CD4-positive, alpha-beta memory T cell (primary cell): ENCODE measurements around the gene FAM50B. TPM values are rescaled to one million over a fixed set of nuclear protein-coding genes. Genes with fewer than 3 reads are reported as not detected.

Experiments used
- CTCF ChIA-PET: fragments of 350-600 bp; sonication (Branson Sonifier 250); formaldehyde crosslinking; loops from one replicate; lab custom pipeline; 2021; ENCODE audit warnings: inconsistent platforms; ENCODE audit not compliant: partially characterized antibody; lab: Charles Lee
- POLR2A ChIA-PET: fragments of 350-600 bp; sonication (Branson Sonifier 250); formaldehyde crosslinking; loops from one replicate; lab custom pipeline; 2021; ENCODE audit not compliant: partially characterized antibody; lab: Charles Lee
- DNase-seq, 5 donors: peaks; one replicate each; pipeline versions ENCODE4 v3.0.0 to v3.0.0-alpha.2; 2020 to 2022; ENCODE audit warnings: mixed read lengths in 1 of 5
- H3K27ac ChIP-seq: one replicate; pipeline ENCODE4 v1.7.0; 2013; ENCODE audit warnings: low read depth, low read length
- H3K27me3 ChIP-seq: 2 replicates; pipeline ENCODE4 v1.7.0; 2013; ENCODE audit warnings: mild to moderate bottlenecking, low read length, moderate library complexity; ENCODE audit not compliant: insufficient read depth
- H3K36me3 ChIP-seq: 2 replicates; pipeline ENCODE4 v1.7.0; 2013; ENCODE audit warnings: mild to moderate bottlenecking, low read length, moderate library complexity; ENCODE audit not compliant: insufficient read depth
- H3K4me1 ChIP-seq: 2 replicates; pipeline ENCODE4 v1.7.0; 2013; ENCODE audit warnings: mild to moderate bottlenecking, low read length, moderate library complexity; ENCODE audit not compliant: insufficient read depth
- H3K4me3 ChIP-seq, 2 donors: one replicate each; pipeline ENCODE4 v1.7.0; 2013; ENCODE audit warnings: low read length in 2 of 2, mild to moderate bottlenecking in 1 of 2
- H3K9me3 ChIP-seq, 2 donors: one replicate each; pipeline ENCODE4 v1.7.0; 2013; ENCODE audit warnings: low read length in 2 of 2, control low read depth in 1 of 2; ENCODE audit not compliant: control insufficient read depth in 1 of 2
- H3K27ac Mint-ChIP-seq, 7 donors: one replicate each; pipeline ENCODE4 v1.8.0; 2020 to 2021; ENCODE audit warnings: mixed read lengths in 7 of 7, mild to moderate bottlenecking in 6 of 7, inconsistent platforms in 3 of 7, moderate library complexity in 3 of 7
- H3K27me3 Mint-ChIP-seq, 2 donors: one replicate each; pipeline ENCODE4 v1.8.0; 2020 to 2021; ENCODE audit warnings: mixed read lengths in 2 of 2
- H3K36me3 Mint-ChIP-seq, 2 donors: one replicate each; pipeline ENCODE4 v1.8.0; 2020 to 2021; ENCODE audit warnings: mixed read lengths in 2 of 2, inconsistent platforms in 1 of 2, mild to moderate bottlenecking in 1 of 2
- H3K4me1 Mint-ChIP-seq, 4 donors: one replicate each; pipeline ENCODE4 v1.8.0; 2020 to 2021; ENCODE audit warnings: mixed read lengths in 4 of 4, mild to moderate bottlenecking in 1 of 4
- H3K4me3 Mint-ChIP-seq, 8 donors: one replicate each; pipeline ENCODE4 v1.8.0; 2020 to 2021; ENCODE audit warnings: mixed read lengths in 8 of 8, mild to moderate bottlenecking in 7 of 8, moderate library complexity in 6 of 8, inconsistent platforms in 3 of 8
- H3K9me3 Mint-ChIP-seq, 8 donors: one replicate each; pipeline ENCODE4 v1.8.0; 2020 to 2021; ENCODE audit warnings: mixed read lengths in 8 of 8, mild to moderate bottlenecking in 5 of 8, inconsistent platforms in 3 of 8, moderate library complexity in 1 of 8
- intact Hi-C: fragments of 100-400 bp; cut with micrococcal nuclease; formaldehyde crosslinking; loops from one replicate; pipeline ENCODE4 v1.15.1; 2023
- polyA plus RNA-seq, 2 donors: library from polyadenylated mRNA; unstranded; fragments of 300-500 nt; fragmentation: Illumina TruSeq; gene quantifications; one replicate each; pipeline ENCODE4 v1.2.3, GENCODE V29; 2021
- total RNA-seq, 2 experiments: library from RNA; stranded (reverse); gene quantifications; one replicate each; pipeline ENCODE4 v1.2.3, GENCODE V29; 2021

Gene FAM50B
- total and polyA plus RNA-seq, 4 experiments from 2014 or later = 4.5 to 19.4 (median 15.2) TPM

DNA sequence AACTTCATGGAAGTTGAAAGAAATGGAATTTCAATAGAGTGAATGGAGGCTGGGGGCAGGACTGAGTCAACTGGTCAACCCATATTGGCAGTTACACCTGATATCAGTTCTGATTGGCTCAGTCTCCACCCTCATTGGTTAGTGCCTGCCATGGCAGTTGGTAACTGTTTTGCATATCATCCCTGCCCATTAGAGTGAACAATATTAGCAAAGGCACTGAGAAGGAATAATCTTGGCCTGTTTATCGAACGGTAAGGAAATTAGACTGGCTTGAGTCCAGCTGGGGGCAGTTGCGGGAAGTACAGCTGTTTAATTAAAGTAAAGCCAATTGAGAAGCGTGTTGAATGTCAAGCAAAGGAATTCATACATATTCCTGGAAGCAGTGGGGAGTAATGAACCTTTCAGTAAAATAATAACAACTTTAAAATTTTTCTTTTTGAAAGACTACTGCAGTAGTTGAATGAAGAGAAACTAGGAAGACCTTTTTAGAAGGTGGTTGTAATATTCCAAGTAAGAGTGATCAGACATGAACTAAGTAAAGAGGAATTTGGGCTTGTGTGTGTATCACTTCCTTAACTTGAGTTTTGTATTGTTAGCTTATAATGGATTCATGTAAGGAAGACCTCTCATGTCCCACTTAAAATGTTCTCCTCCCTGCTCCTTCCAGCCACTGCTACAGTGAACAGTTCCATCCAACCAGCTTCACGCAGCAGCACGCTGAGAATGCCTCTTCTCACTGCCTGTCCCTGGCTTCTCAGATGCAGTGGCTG lies 17.2 kb upstream of the FAM50B start:
- H3K4me1 Mint-ChIP-seq = no peaks in the 10 kb centered on the region
- peaks cover 2 to 7% of the 10 kb centered on the region in 2 donors for H3K27me3 Mint-ChIP-seq
- no peak overlapping the region for H3K4me3 Mint-ChIP-seq
- no peaks in the 10 kb centered on the region for H3K36me3 ChIP-seq
- no peak for DNase-seq
- no peaks in the 10 kb centered on the region for H3K4me1 ChIP-seq
- no peaks in the 10 kb centered on the region for H3K9me3 ChIP-seq
- H3K4me3 ChIP-seq = no peak overlapping the region
- CTCF ChIA-PET = interaction anchor here (1.6 kb wide), 1 partner anchor 17 kb away, joined by 6 read pairs; no protein-coding TSS in a partner anchor
- H3K27ac ChIP-seq = no peak overlapping the region
- H3K36me3 Mint-ChIP-seq = no peaks in the 10 kb centered on the region
- H3K27me3 ChIP-seq = no peaks in the 10 kb centered on the region
- intact Hi-C loops = no loop called here
- peaks cover 0 to 1% (median 0%) of the 10 kb centered on the region in 8 donors for H3K9me3 Mint-ChIP-seq
- POLR2A ChIA-PET = no interaction called here
- H3K27ac Mint-ChIP-seq = no peak overlapping the region

DNA sequence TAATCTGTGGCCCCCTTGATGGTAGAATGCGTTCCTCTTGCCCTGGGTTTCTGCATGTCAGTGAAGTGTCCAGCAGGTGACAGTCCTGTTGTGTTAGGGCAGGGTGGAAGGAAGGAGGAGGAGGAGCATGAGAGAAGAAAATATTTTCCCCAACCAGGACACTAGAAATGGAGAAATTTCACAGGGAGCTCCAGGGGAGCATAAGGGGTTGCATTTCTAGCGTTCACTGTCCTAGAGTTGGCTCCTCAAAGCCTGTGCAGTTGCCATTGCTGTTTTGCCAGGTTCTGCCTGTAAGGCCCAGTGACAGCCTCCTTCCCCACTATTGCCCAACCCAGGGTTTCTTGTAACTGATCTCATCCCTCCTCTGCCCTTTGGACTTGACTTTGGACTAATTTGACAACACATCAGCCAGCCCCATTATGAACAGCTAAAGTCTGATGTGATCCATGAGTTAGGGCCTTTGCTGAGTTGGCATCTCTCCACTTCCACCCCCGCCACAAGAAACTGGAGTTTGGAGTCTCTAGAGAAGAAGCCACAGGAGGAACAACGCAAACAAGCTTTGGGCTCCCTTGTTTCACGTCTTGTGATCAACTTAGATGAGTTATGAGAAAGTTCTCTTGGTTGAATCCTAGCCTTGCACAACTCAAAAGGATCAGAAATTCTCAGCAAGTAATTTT lies 14.0 kb upstream of the FAM50B start:
- Histone ChIP-seq H3K36me3 (no peaks in the 10 kb centered on the region), H3K9me3 (no peaks in the 10 kb centered on the region), H3K4me3 (no peak overlapping the region), H3K27me3 (no peaks in the 10 kb centered on the region), H3K4me1 (no peaks in the 10 kb centered on the region), H3K27ac (no peak overlapping the region)
- ChIA-PET POLR2A (no interaction called here), CTCF (interaction anchor here (1.1 to 1.3 kb wide), 2 partner anchors 12 to 103 kb away, joined by 3 read pairs; no protein-coding TSS in a partner anchor)
- Mint-ChIP-seq H3K4me1 (no peaks in the 10 kb centered on the region), H3K36me3 (no peaks in the 10 kb centered on the region), H3K27ac (peak overlapping the region in 1 of 7 donors; percentile 31), H3K4me3 (no peak overlapping the region), H3K27me3 (peaks cover 2 to 7% of the 10 kb centered on the region in 2 donors), H3K9me3 (no peaks in the 10 kb centered on the region)
- intact Hi-C loops = no loop called here
- DNase-seq = no peak

DNA sequence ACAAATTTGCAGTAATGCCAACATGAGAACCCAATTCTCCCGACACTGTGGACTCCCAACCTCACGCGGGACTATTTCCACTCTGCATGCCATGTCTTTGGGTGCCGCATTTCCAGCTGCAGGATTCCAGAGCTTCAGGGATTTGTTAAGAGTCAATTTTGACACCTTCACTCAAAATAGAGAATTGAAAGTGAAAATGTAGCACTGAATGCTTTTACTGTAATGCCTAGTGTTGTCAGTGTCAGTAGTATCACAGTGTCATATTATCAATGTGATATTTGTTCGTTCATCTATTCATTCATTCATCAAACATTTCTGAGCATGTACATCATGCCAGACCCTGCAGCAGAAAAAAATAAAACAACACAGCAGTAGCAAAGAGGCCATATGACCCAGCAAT lies 13.4 kb upstream of the FAM50B start:
- Histone ChIP-seq H3K36me3 (no peaks in the 10 kb centered on the region), H3K4me1 (no peaks in the 10 kb centered on the region), H3K27me3 (no peaks in the 10 kb centered on the region), H3K9me3 (no peaks in the 10 kb centered on the region), H3K27ac (no peak overlapping the region), H3K4me3 (no peak overlapping the region)
- intact Hi-C loops = no loop called here
- H3K27me3 Mint-ChIP-seq = peaks cover 0 to 6% of the 10 kb centered on the region in 2 donors
- CTCF ChIA-PET = interaction anchor here (1.3 kb wide), 1 partner anchor 12 kb away, joined by 3 read pairs; no protein-coding TSS in a partner anchor
- H3K4me1 Mint-ChIP-seq = no peaks in the 10 kb centered on the region
- POLR2A ChIA-PET = no interaction called here
- H3K36me3 Mint-ChIP-seq = no peaks in the 10 kb centered on the region
- DNase-seq = no peak
- H3K27ac Mint-ChIP-seq = no peak overlapping the region
- H3K4me3 Mint-ChIP-seq = no peak overlapping the region
- H3K9me3 Mint-ChIP-seq = no peaks in the 10 kb centered on the region

DNA sequence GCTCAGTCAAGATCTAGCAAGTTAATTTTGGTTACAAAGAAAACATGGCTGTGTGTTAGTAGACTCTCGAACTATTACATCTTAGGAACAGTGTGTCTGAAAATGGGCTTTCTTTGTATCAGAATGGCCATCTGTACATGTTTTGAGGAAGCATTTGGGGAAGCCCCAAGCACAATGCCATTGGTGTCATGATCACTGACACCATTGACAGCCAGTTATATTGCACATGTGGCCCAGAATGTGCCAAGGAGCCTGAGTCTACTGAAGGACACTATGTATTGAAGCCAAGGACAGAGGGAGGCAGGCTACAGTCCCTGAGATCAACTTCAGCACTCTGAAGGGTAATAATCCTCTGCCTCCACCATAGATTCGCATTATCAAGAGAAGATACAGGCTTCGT lies 12.6 kb upstream of the FAM50B start:
- H3K4me3 ChIP-seq = no peak overlapping the region
- intact Hi-C loops = no loop called here
- Mint-ChIP-seq H3K27ac (no peak overlapping the region), H3K36me3 (no peaks in the 10 kb centered on the region), H3K4me3 (no peak overlapping the region), H3K9me3 (no peaks in the 10 kb centered on the region), H3K27me3 (peaks cover 0 to 6% of the 10 kb centered on the region in 2 donors), H3K4me1 (no peaks in the 10 kb centered on the region)
- H3K36me3 ChIP-seq = no peaks in the 10 kb centered on the region
- H3K4me1 ChIP-seq = no peaks in the 10 kb centered on the region
- H3K27me3 ChIP-seq = no peaks in the 10 kb centered on the region
- no peak overlapping the region for H3K27ac ChIP-seq
- DNase-seq = no peak
- no peaks in the 10 kb centered on the region for H3K9me3 ChIP-seq
- CTCF ChIA-PET = no interaction called here
- POLR2A ChIA-PET = no interaction called here

DNA sequence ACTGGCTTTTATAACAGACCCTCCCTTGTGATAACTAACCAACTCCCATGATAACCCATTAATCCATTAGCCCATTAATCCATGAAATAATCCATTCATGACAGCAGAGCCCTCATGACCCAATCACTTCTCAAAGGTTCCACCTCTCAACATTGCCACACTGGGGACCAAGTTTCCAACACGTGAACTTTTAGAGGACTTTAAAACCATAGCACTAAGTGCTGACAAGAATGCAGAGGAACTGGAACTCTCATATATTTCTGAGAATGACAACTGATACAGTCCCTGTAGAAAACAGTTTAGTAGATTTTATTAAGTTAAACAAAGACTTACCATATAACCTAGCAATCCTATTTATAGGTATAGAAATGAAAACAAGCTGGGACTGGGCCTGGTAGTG lies 11.4 kb upstream of the FAM50B start:
- Histone ChIP-seq H3K27ac (no peak overlapping the region), H3K4me1 (no peaks in the 10 kb centered on the region), H3K36me3 (no peaks in the 10 kb centered on the region), H3K9me3 (no peaks in the 10 kb centered on the region), H3K27me3 (no peaks in the 10 kb centered on the region), H3K4me3 (no peak overlapping the region)
- ChIA-PET POLR2A (no interaction called here), CTCF (no interaction called here)
- no peaks in the 10 kb centered on the region for H3K36me3 Mint-ChIP-seq
- intact Hi-C loops = no loop called here
- no peaks in the 10 kb centered on the region for H3K4me1 Mint-ChIP-seq
- H3K27me3 Mint-ChIP-seq = no peaks in the 10 kb centered on the region
- H3K9me3 Mint-ChIP-seq = no peaks in the 10 kb centered on the region
- DNase-seq = no peak
- no peak overlapping the region for H3K4me3 Mint-ChIP-seq
- H3K27ac Mint-ChIP-seq = no peak overlapping the region

DNA sequence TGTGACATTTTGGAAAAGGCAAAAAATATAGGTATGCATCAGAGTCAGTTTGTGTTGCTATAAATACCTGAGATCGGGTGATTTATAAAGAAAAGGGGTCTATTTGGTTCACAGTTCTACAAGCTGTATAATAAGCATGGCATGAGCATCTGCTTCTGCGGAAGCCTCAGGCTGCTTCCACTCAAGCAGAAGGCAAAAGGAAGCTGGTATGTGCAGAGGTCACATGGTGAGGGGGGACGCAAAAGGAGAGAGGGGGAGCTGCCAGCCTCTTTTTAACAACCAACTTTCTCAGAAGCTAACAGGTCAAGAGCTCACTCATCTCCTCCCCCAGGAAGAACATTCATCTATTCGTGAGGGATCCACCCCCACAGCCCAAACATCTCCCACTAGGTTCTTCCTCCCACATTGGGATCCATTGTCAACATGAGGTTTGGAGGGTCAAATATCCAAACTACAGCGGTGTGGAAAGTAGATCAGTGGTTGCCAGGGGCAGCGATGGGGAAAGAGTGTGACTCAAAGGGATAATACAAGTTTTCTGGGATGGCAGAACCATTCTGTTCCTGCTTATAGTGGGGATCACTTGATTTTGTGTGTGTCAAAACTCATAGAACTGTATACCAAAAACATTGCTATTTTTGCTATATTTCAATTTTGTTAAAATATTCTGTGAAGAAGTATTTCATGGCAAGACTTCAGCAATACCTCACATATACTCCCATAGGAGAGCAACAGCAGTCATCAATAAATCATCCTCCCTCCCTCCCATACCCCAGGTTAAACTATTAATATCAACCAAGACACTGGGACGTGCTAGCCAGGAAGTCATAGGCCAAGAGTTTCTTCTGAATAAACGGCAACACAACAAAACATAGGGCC lies 9.9 kb upstream of the FAM50B start:
- POLR2A ChIA-PET = no interaction called here
- no peaks in the 10 kb centered on the region for H3K27me3 ChIP-seq
- no peaks in the 10 kb centered on the region for H3K4me1 ChIP-seq
- no peaks in the 10 kb centered on the region for H3K36me3 ChIP-seq
- CTCF ChIA-PET = interaction anchor here (0.9 kb wide), 1 partner anchor 8 kb away, joined by 4 read pairs; no protein-coding TSS in a partner anchor
- DNase-seq = no peak
- Mint-ChIP-seq H3K4me3 (no peak overlapping the region), H3K9me3 (no peaks in the 10 kb centered on the region), H3K36me3 (no peaks in the 10 kb centered on the region), H3K27me3 (no peaks in the 10 kb centered on the region), H3K27ac (no peak overlapping the region), H3K4me1 (no peaks in the 10 kb centered on the region)
- H3K4me3 ChIP-seq = no peak overlapping the region
- H3K27ac ChIP-seq = no peak overlapping the region
- intact Hi-C loops = no loop called here
- no peaks in the 10 kb centered on the region for H3K9me3 ChIP-seq

DNA sequence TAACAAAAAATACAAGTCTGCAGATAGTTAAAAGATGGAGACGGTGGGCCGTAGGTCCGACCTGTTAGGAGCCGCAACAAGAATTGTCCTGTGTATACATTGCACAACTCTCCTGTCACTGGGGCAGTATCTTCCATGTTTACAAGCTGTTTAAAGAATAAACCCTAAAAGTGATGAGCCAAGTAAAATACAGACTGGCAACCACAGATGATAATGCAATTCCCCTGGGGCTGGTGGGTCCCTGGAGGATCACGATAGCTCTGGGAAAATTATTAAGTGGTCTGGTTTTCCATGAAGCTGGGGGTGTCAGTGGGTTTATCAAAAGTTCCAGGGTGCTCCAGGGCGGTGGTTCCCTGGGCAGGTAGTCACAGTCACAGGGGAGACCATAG lies 8.1 kb upstream of the FAM50B start:
- intact Hi-C loops = loop anchor here (10.0 kb wide), 1 partner anchor 486 kb away; no protein-coding TSS in a partner anchor
- DNase-seq = no peak
- Histone ChIP-seq H3K36me3 (no peaks in the 10 kb centered on the region), H3K27me3 (no peaks in the 10 kb centered on the region), H3K4me3 (no peak overlapping the region), H3K27ac (no peak overlapping the region), H3K9me3 (no peaks in the 10 kb centered on the region), H3K4me1 (no peaks in the 10 kb centered on the region)
- Mint-ChIP-seq H3K4me3 (no peak overlapping the region), H3K36me3 (no peaks in the 10 kb centered on the region), H3K27ac (no peak overlapping the region), H3K9me3 (no peaks in the 10 kb centered on the region), H3K27me3 (no peaks in the 10 kb centered on the region), H3K4me1 (no peaks in the 10 kb centered on the region)
- ChIA-PET CTCF (interaction anchor here (1.3 to 1.7 kb wide), 3 partner anchors 8 to 137 kb away, joined by 3 to 7 read pairs (median 5); partner anchors contain the start of gene FAM50B), POLR2A (no interaction called here)
